Posterior vena cava (tissue), 2 donors: ENCODE measurements around the gene ERC2. TPM values are rescaled to one million over a fixed set of nuclear protein-coding genes. Genes with fewer than 3 reads are reported as not detected.
A peak's percentile ranks its signal among the peaks of the same experiment; 100 is the strongest.
"Not testable (repeated sequence)": the region's sequence is repeated elsewhere in the genome, so short reads cannot be mapped to it uniquely, and the experiment has no call there.

Experiments
- DNase-seq: peaks from one replicate; pipeline ENCODE4 v3.0.0-alpha.2; 2020; ENCODE audit warnings: low spot score
- intact Hi-C, 2 donors: fragments of 100-400 bp; cut with DNase I; formaldehyde crosslinking; loops; one replicate each; pipeline versions ENCODE4 v1.14.1 to v1.14.2; 2022 to 2023
- total RNA-seq, 2 donors: library from RNA; stranded (reverse); fragmentation: NEBNext Ultra II Directional; extraction: Animal tissue kit (Norgen Biotek cat#: 25700); gene quantifications; one replicate each; pipeline ENCODE4 v1.2.1, GENCODE V29; 2021
- donor health status: DM: yes; HTN: yes; CAD: no.
- donor health status: DM: yes; HTN: yes; CAD: no.

Gene ERC2
- total RNA-seq, 2 donors from 2014 or later: 0.14 TPM

DNA sequence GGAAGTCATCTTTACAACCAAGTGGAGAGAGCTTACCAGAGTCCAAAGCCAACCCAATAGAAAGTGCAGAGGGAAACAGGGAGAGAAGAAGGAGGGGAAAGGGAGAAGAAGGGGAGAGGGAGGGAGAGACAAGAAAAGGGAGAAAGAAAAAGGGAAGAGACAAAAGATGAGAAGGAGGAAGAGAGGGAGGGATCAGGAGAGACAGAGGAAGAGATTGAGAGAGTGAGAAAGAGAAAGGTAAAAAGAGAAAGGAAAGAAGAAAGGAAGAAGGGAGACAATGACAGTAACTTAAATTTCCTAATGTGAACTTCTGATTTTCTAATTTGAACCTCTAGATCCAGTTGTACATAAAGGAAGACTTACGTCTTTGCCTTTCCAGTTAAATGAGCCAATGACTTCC, 960.5 kb downstream of the ERC2 start:
- intact Hi-C loops: no loop called here
- DNase-seq: no peak

- DNase-seq: no peak
- intact Hi-C loops: no loop called here
These were observed 962.5 kb downstream of the ERC2 start for GRCh38 chr3:55505776-55506175.

DNA sequence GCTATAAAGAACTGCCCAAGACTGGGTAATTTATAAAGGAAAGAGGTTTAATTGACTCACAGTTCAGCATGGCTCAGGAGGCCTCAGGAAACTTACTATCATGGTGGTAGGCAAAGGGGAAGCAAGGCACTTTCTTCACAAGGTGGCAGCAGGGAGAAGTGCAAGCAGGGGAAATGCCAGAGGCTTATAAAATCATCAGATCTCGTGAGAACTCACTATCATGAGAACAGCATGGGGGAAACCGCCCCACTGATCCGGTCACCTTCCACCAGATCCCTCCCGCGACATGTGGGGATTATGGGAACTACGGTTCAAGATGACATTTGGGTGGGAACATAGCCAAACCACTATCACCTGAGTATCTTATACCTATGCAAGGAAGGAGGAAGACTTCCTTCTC, 963.2 kb downstream of the ERC2 start:
- intact Hi-C loops, DNase-seq: not testable (repeated sequence)

DNA sequence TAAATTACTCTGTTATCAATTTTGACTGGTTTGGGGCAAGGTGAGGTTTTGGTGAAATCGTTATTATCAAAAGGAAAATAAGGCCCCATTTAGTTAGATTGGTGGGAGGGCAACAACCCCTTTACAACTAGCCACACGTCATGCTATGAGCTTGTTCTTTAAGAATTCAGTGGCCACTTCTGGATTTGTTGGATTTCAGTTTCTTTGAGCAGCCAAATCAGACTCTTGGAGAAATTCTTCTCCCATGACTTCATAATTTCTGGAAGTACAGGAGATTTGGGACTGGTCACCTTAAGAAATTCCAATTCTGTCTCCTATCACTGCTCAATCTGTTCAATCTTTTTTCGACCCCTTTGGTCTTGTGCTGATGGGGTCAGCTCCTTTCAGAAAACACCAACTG, 966.4 kb downstream of the ERC2 start:
- DNase-seq: no peak
- intact Hi-C loops: no loop called here

- intact Hi-C loops: no loop called here
- no peak for DNase-seq
These were observed 967.5 kb downstream of the ERC2 start for GRCh38 chr3:55500555-55501330.

DNA sequence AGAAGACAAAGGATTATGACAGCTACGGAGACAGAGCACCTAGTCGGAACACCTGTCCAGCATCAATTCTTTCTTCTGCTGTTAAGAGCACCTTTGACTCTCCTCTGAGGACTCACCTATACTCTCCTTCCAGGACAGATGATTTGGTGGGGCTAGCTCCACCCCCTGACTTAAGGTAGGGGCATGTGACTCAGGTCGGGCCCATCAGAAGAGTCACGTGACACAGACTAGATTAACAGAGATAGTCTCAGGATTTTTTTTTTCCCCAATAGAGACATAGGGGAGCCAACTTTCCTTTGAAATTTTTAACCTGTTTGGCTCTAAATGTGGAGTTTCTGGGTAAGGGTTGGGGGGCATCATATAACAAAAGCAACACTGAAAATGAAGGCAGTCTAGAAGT, 969.7 kb downstream of the ERC2 start:
- no peak for DNase-seq
- intact Hi-C loops: no loop called here

GRCh38 chr3:55497250-55497649, 971.0 kb downstream of the ERC2 start:
- DNase-seq: no peak

GRCh38 chr3:55494976-55495375, 973.3 kb downstream of the ERC2 start:
- DNase-seq: no peak
- intact Hi-C loops: no loop called here

More at GRCh38 chr3:55497250-55497649, 971.0 kb downstream of the ERC2 start:
- intact Hi-C loops: no loop called here

DNA sequence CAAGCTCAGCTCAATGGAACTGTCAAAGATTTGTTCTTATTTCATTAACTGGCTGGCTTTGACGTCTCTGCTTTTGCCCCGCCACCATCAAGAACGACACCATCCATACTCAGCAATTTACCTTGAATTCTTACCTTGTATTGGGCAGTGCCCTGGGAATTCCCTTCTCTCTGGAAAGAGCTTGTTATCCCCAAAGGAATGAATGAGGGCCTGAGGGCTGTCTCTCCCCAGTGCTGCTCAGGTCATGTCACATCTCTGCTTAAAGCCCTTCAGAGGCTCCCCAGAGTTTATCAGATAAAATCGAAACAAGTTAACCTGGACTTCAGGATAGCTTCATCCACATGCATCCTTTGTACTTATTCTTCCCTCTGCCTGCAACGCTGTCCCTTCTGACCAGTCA, 975.3 kb downstream of the ERC2 start:
- intact Hi-C loops: no loop called here
- DNase-seq: no peak

DNA sequence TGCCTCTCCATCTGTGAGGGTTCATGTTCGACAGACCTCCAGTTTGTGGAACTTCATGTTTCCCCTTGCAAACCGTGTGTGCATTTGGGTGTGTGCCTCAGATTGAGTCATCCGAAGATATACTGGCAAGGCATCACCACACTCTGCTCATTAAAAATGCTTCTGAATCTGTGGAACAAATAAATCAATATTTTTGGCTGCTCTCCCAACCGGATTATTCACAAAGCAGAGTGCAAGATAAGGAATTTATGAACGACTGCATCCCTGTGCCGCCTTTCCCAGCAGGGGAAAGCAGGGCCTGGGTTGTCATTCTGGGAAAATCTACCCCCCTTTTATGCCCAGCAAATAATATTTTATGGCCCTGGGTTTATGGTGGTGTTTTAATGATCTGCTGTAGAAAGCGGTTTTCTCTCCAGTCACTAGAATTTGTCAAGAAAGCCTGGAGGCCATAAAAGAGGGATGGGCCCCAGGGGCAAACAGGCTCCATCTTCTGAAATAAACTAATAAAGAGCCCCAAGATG, 976.9 kb downstream of the ERC2 start:
- intact Hi-C loops: no loop called here
- no peak for DNase-seq

- intact Hi-C loops: no loop called here
- no peak for DNase-seq
These were observed 977.9 kb downstream of the ERC2 start for GRCh38 chr3:55490276-55490913.

DNA sequence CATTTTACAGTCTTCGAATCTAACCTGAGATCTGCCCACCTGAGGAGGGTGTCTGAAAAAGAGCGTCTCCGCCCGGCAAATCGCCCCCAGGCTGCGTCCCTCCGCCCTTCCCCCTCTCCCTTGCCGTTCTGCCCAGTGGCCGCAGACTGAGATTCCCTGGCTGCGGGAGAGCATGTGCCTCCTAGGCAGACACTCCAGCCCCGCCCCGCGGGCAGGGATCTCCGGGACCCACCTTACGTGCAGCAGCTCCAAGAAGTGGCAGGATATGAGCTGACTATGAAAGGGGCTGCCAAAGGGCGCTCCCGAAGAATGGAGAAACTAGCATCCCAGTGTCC, 978.5 kb downstream of the ERC2 start:
- DNase-seq: no peak
- intact Hi-C loops: loop anchor here (10.0 kb wide), 3 partner anchors 245 to 635 kb away; no protein-coding TSS in a partner anchor

- DNase-seq: no peak
- intact Hi-C loops: loop anchor here (10.0 kb wide), 3 partner anchors 246 to 634 kb away; no protein-coding TSS in a partner anchor
These were observed 979.7 kb downstream of the ERC2 start for GRCh38 chr3:55488398-55489055.

DNA sequence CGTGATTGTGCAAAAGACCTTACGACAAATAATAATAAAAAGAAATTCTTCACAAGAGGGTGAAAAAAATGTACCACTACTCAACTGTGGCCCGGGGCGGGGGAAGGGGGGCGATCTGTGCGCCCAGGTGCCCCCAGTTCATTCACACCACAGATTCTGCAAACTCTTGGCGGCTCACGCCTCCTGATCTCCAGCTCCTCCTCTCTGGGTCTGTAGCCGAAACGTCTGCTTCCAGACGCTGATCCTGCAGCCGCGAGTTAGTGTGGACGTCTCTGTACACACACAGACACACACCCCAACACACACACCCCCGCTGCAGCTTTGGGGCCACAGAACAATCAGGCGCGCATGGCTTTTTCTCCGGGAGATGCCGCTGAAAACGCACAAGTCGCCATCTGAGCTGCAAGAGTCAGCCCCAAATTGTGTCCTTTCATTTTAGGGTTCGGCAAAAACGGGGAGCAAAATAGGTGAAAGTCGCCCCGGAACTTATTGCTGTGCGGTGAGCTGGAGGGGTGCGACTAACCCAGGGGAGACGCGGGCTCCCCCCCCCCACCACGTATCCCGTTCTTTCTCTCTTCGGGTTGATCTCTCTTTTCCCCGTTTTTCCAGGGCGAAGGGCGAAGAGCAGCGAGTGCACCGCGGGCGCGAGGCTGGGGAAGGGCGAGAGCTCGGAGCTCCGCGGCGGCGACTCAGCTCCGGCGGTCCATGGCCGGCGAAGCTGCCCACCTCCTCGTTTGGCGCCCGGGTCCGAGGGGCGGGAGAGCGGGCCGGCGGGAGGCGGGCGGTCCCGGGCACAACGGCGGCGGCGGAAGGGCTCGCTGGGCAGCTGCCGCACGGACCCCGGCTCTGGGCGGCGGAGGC, 980.7 kb downstream of the ERC2 start:
- no peak for DNase-seq
- intact Hi-C loops: loop anchor here (10.0 kb wide), 3 partner anchors 247 to 633 kb away; no protein-coding TSS in a partner anchor

- intact Hi-C loops: loop anchor here (10.0 kb wide), 3 partner anchors 248 to 632 kb away; no protein-coding TSS in a partner anchor
- no peak for DNase-seq
These were observed 981.3 kb downstream of the ERC2 start, which contains the start of gene WNT5A for GRCh38 chr3:55486857-55487380. TSS of gene WNT5A (minus strand) at chr3:55487306. CDS start at chr3:55486985, 321 bp downstream.

DNA sequence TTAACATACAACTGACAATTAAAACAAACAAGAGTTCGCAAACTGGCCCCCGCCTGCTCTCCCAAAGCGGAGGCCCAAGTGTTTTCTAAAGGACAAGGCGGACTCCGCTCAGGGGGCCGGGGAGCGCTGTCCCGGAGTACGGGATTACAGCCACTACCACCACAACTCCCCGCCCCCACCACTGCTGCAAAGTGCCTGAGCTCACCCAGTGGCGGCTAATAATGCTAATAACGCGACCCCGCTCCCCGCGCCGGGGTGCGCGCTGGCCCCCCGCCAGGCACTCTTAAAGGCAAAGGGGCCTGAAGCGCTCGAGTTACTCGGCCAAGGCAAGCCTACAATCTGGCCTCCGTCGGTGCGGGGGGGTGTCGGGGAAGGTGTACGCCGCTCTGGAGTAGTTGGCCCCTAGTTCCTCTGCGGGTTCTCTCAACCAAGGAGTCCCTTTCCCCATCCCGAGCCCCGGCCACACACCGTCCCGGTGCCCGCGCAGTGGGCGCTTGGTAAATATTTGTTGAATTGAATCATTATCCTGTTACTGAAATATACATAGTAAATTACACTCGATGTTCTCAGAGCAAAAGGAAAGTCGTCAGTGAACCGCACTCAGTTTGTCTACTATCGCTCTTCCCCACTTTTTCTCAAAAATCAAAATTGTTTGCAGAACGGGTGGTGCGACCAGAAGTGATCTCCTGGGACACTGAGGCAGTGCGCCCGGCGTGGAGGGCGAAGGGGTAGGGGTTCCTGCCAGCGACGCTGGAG, 982.0 kb downstream of the ERC2 start:
- peak; percentile 84 for DNase-seq
- intact Hi-C loops: loop anchor here (10.0 kb wide), 3 partner anchors 249 to 631 kb away; no protein-coding TSS in a partner anchor

DNA sequence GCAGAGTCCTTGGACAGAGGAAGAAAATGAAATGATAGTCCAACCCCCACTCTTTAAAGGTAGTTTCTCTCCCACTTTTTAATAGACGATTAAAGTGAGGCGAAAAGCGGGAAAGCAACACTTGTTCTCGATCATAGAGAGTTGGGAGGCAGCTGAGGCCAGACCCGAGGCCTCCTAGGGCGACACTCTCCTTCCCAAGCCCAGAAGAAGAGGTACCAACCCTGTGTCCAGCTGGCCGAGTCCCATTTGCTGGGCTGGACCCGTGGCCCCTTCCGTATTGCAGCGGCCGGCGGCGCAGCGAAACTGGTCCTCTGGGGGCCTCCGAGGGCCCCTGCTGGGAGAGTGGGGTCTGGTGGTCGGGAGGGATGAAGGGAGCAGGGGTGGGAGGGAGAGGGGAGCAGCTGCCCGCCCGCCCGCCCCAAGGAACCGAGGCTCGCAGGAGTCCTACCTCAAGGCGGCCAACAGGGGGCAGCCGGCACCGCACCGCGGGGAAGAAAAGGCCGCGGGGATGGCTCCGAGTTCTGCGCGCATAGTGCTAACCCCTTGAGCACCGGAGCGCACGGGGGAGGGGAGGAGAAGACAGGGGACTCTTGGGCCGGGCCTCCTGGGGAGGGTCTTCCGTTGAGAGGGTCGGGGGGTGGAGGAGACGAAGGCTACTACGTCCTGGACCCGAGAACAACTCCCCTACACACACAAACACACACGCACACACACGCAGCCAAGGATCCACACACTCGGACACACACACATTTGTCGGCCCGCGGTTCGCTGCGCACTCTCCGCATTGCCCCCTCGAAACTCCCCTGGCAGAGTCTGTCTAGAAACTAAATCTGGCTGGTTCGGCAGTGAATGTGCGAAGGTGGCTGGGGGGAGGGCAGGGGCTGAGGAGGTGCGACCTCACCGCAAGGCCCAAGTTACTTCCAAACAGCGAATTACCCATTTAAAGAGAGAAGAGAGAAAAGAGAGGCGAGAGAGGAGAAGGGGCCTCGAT, 983.2 kb downstream of the ERC2 start:
- DNase-seq: peak; percentile 93
- intact Hi-C loops: loop anchor here (2.0 to 10.0 kb wide), 4 partner anchors 250 to 766 kb away; no protein-coding TSS in a partner anchor
